ENCODE measurements around the gene PLTP. TPM values are rescaled to one million over a fixed set of nuclear protein-coding genes. Genes with fewer than 3 reads are reported as not detected.

PLTP gene
- total RNA-seq, 3 donors from 2014 or later (not counting 1 experiment from before 2014, with no cell fraction given) = 0.63 to 3.5 (median 3.2) TPM

DNA sequence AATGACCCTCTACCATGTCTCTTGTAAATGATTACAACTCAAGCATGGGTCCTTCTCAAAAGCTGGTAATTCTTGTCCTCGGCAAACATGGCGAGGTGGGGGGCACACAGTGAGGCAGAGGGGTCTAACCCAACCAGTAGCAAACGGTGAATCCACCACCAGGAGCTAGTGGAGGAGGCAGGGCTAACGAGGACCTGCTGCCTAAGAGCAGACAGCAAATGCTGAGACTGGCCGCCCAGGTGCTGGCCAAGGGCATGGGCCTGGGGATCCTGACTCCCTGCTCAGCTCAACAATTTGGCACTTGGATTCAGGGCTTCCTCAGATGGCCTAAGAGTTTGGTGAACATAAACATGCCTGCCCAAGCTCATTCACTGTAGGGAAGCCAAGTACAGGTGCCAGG lies 40.9 kb upstream of the PLTP start:
- Histone ChIP-seq H3K27ac (ENCODE audit: low read length) (no peak overlapping the region), H3K9me3 (ENCODE audit: control insufficient read depth, insufficient read depth, low read length) (no peaks in the 10 kb centered on the region), H3K27me3 (ENCODE audit: control insufficient read depth, insufficient read depth, low read length) (no peaks in the 10 kb centered on the region), H3K36me3 (ENCODE audit: control insufficient read depth, insufficient read depth, low read length) (peaks cover 67% of the 10 kb centered on the region), H3K4me3 (ENCODE audit: low read length) (no peak overlapping the region), H3K4me1 (ENCODE audit: control insufficient read depth, insufficient read depth, low read length) (peaks cover 7% of the 10 kb centered on the region)
- Mint-ChIP-seq H3K27me3 (ENCODE audit: low read depth in 2 of 2) (no peaks in the 10 kb centered on the region), H3K27ac (no peak overlapping the region), H3K9me3 (no peaks in the 10 kb centered on the region), H3K4me1 (peaks cover 0 to 16% of the 10 kb centered on the region in 2 donors), H3K36me3 (no peaks in the 10 kb centered on the region), H3K4me3 (no peak overlapping the region)
- no peak for DNase-seq
- TF ChIP-seq, protein P1, sequence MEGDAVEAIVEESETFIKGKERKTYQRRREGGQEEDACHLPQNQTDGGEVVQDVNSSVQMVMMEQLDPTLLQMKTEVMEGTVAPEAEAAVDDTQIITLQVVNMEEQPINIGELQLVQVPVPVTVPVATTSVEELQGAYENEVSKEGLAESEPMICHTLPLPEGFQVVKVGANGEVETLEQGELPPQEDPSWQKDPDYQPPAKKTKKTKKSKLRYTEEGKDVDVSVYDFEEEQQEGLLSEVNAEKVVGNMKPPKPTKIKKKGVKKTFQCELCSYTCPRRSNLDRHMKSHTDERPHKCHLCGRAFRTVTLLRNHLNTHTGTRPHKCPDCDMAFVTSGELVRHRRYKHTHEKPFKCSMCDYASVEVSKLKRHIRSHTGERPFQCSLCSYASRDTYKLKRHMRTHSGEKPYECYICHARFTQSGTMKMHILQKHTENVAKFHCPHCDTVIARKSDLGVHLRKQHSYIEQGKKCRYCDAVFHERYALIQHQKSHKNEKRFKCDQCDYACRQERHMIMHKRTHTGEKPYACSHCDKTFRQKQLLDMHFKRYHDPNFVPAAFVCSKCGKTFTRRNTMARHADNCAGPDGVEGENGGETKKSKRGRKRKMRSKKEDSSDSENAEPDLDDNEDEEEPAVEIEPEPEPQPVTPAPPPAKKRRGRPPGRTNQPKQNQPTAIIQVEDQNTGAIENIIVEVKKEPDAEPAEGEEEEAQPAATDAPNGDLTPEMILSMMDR (IDR thresholded peaks at IDR 0.05) = no peak
- no peak for ATAC-seq
- WGBS (ENCODE audit: insufficient coverage) = 95% methylated on average over 5 of the region's 5 CpGs
- intact Hi-C loops (cut with micrococcal nuclease) = no loop called here

DNA sequence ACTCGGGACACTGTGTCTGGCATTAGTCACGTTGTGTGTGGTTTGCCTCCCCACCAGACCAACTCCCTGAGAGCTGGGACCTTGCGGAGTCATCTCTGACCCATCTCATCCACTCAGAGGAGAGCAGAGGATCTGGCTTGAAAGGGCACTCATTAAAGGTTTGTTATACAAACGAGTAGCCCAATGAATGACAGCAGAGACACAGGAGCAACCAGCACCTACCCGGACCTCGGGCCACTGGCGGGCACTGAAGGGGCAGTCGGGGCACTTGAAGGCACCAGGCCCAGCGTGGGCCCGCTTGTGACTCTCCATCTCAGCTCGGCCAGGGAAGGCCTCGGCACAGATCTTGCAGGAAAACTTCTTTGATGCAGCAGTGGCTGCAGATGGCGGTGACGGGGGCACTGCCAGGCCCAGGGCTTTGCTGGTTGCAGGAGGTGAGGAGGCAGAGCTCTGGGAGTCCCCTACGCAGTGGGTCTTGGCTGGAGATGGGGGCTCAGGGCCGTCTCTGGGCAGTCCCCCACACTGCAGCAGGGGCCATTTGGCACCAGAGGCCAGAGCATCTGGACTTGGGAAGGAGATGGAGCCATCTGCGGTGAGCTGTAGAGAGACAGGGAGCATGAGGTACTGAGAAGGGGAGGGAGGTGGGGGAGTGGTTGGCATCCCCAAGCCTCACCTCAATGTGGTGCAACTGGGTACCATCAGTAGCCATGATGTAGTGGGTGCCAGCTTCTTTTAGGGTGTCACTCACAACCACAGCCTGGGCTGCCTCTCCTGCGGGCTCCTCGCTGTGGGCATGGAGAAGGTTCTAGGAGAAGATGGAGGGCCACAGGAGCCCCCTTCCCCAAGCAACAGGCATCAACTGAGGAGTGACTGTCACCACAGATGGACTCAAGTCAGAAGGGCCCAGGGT lies 40.2 kb upstream of the PLTP start:
- no peaks in the 10 kb centered on the region for H3K27me3 ChIP-seq (ENCODE audit: control insufficient read depth, insufficient read depth, low read length)
- Mint-ChIP-seq H3K4me3 (no peak overlapping the region), H3K36me3 (no peaks in the 10 kb centered on the region), H3K9me3 (no peaks in the 10 kb centered on the region), H3K27me3 (ENCODE audit: low read depth in 2 of 2) (no peaks in the 10 kb centered on the region), H3K27ac (peak overlapping the region; percentile 34 to 60), H3K4me1 (peaks cover 0 to 22% of the 10 kb centered on the region in 2 donors)
- no peaks in the 10 kb centered on the region for H3K9me3 ChIP-seq (ENCODE audit: control insufficient read depth, insufficient read depth, low read length)
- intact Hi-C loops (cut with micrococcal nuclease) = no loop called here
- H3K36me3 ChIP-seq (ENCODE audit: control insufficient read depth, insufficient read depth, low read length) = peaks cover 70% of the 10 kb centered on the region
- 94% methylated on average over 19 of the region's 19 CpGs for WGBS (ENCODE audit: insufficient coverage)
- DNase-seq (no peak), ATAC-seq (no peak)
- TF ChIP-seq, protein P1 (IDR thresholded peaks at IDR 0.05) = no peak
- H3K4me3 ChIP-seq (ENCODE audit: low read length) = no peak overlapping the region
- peaks cover 14% of the 10 kb centered on the region for H3K4me1 ChIP-seq (ENCODE audit: control insufficient read depth, insufficient read depth, low read length)
- H3K27ac ChIP-seq (ENCODE audit: low read length) = no peak overlapping the region

DNA sequence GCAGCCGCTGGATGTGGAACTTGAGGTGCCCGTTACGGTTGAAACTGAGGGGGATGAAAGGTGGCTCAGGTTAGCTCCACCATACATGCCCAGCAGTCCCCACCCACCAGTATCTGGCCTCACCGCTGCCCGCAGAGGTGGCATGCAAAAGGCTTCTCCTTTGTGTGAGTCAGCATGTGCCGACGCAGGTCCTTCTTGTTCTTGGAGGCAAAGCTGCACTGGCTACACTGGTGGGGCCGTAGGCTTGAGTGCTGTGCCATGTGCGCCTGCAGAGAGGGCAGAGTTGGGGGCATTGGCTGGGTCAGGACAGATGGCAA lies 38.3 kb upstream of the PLTP start:
- TF ChIP-seq, protein P1 (IDR thresholded peaks at IDR 0.05) = no peak
- Histone ChIP-seq H3K9me3 (ENCODE audit: control insufficient read depth, insufficient read depth, low read length) (no peaks in the 10 kb centered on the region), H3K4me1 (ENCODE audit: control insufficient read depth, insufficient read depth, low read length) (peaks cover 33% of the 10 kb centered on the region), H3K36me3 (ENCODE audit: control insufficient read depth, insufficient read depth, low read length) (peaks cover 79% of the 10 kb centered on the region), H3K27me3 (ENCODE audit: control insufficient read depth, insufficient read depth, low read length) (no peaks in the 10 kb centered on the region), H3K4me3 (ENCODE audit: low read length) (no peak overlapping the region), H3K27ac (ENCODE audit: low read length) (no peak overlapping the region)
- H3K4me1 Mint-ChIP-seq = peaks cover 16 to 41% of the 10 kb centered on the region in 2 donors
- ATAC-seq = no peak
- intact Hi-C loops (cut with micrococcal nuclease) = no loop called here
- no peaks in the 10 kb centered on the region for H3K27me3 Mint-ChIP-seq (ENCODE audit: low read depth in 2 of 2)
- H3K9me3 Mint-ChIP-seq = no peaks in the 10 kb centered on the region
- H3K36me3 Mint-ChIP-seq = no peaks in the 10 kb centered on the region
- DNase-seq = no peak
- H3K27ac Mint-ChIP-seq = no peak overlapping the region
- 95% methylated on average over 9 of the region's 9 CpGs for WGBS (ENCODE audit: insufficient coverage)
- no peak overlapping the region for H3K4me3 Mint-ChIP-seq

All from natural killer cell (primary cell).